ENCODE data around the gene CTNNA3.

CTNNA3 gene

GRCh38 chr10:67151471-67151870 lies 544.5 kb downstream of the CTNNA3 start:
- no peak for TF ChIP-seq CTCF (IDR thresholded peaks at IDR 0.05; ENCODE audit: low read depth, low read length)
- no peak overlapping the region for H3K4me3 ChIP-seq (ENCODE audit: low read depth, low read length)

- no peak overlapping the region for H3K4me3 ChIP-seq (ENCODE audit: low read depth, low read length)
- TF ChIP-seq CTCF (IDR thresholded peaks at IDR 0.05; ENCODE audit: low read depth, low read length): no peak
Measured at GRCh38 chr10:67144530-67144929, 551.5 kb downstream of the CTNNA3 start.

- no peak for TF ChIP-seq CTCF (IDR thresholded peaks at IDR 0.05; ENCODE audit: low read depth, low read length)
- no peak overlapping the region for H3K4me3 ChIP-seq (ENCODE audit: low read depth, low read length)
Measured at GRCh38 chr10:67141300-67141699, 554.7 kb downstream of the CTNNA3 start.

- no peak for TF ChIP-seq CTCF (IDR thresholded peaks at IDR 0.05; ENCODE audit: low read depth, low read length)
- H3K4me3 ChIP-seq (ENCODE audit: low read depth, low read length): no peak overlapping the region
Measured at GRCh38 chr10:67140641-67141040, 555.4 kb downstream of the CTNNA3 start.

- H3K4me3 ChIP-seq (ENCODE audit: low read depth, low read length): no peak overlapping the region
- no peak for TF ChIP-seq CTCF (IDR thresholded peaks at IDR 0.05; ENCODE audit: low read depth, low read length)
Measured at GRCh38 chr10:67127441-67127840, 568.6 kb downstream of the CTNNA3 start.

- TF ChIP-seq CTCF (IDR thresholded peaks at IDR 0.05; ENCODE audit: low read depth, low read length): no peak
- no peak overlapping the region for H3K4me3 ChIP-seq (ENCODE audit: low read depth, low read length)
Measured at GRCh38 chr10:67119651-67120050, 576.3 kb downstream of the CTNNA3 start.

GRCh38 chr10:67115972-67116371 lies 580.0 kb downstream of the CTNNA3 start:
- no peak for TF ChIP-seq CTCF (IDR thresholded peaks at IDR 0.05; ENCODE audit: low read depth, low read length)
- H3K4me3 ChIP-seq (ENCODE audit: low read depth, low read length): no peak overlapping the region
